Fibroblast of gingiva (primary cell): ENCODE data around the gene GRK7.

Experiments
- DNase-seq: peaks from one replicate; pipeline ENCODE4 v3.0.0-alpha.2; 2011; ENCODE audit warnings: low read depth

Gene GRK7, protein sequence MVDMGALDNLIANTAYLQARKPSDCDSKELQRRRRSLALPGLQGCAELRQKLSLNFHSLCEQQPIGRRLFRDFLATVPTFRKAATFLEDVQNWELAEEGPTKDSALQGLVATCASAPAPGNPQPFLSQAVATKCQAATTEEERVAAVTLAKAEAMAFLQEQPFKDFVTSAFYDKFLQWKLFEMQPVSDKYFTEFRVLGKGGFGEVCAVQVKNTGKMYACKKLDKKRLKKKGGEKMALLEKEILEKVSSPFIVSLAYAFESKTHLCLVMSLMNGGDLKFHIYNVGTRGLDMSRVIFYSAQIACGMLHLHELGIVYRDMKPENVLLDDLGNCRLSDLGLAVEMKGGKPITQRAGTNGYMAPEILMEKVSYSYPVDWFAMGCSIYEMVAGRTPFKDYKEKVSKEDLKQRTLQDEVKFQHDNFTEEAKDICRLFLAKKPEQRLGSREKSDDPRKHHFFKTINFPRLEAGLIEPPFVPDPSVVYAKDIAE (N-terminal part only)

DNA sequence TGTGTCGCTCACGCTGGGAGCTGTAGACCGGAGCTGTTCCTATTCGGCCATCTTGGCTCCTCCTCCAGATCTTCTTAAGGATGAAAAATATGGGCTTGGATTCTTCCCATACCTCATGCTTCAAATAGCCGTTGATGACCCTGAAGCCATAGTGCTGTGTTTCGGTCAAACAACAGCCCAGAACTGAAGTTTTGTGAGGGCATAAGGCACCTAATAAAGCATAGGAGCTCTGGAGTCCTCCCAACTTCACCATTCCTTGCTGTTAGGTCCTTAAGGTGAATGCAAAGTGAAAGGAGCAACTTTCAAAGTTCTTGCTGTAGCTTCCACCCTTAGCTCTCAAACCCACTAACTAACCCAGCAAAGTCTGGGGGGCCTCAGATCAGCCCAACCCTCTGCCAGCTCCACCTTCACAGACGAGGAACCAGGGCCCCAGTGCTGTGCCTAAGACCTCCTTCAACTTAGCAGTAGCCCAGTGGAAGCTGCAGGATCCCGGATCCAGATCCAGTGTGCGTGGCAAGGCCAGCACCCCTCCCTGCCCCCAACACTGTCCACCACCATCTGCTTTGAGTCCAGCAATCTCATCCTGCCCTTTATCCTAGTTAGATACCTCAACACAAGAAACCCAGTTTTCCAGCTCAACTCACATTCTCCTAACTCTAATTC, at the start of gene GRK7:
GRK7 (plus strand) TSS at position 321 of the 663 bp plus-strand sequence. CDS start 14,877 bp downstream, outside the sequence.
- DNase-seq = no peak

DNA sequence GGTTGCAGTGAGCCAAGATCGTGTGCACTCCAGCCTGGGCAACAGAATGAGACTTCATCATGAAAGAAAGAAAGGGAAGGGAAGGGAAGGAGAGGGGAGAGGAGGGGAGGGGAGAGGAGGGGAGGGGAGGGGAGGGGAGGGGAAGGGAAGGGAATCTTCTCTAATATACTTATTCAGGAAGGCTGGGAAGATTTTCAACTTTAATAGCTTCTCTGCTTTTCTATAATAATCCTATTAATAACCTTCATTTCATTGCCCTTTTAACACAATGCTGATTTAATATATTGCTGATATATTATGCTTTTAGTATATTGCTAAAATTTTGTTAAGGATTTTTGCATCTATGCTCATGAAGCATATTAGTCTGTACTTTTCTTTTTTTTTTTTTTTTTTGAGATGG, 48.5 kb upstream of the GRK7 start:
- DNase-seq = no peak

DNA sequence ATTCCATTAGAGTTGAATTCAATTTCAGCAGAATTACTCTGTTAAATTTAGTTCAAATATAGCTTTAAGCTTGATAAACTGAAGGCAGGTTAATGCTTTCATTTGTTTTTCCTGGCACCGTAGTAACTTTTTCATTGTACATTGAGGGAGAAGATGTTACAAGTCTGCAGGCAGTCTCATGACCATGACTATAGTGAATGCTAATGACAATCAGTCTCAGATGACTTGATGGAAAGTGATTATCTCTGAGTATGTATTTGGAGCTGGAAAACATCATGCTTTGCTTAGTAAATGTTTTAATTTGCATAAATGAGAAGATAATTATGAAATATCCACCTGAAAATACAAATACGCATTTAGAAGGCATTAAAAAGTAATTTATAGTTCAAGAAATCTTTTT, 41.1 kb upstream of the GRK7 start:
- DNase-seq = no peak

DNA sequence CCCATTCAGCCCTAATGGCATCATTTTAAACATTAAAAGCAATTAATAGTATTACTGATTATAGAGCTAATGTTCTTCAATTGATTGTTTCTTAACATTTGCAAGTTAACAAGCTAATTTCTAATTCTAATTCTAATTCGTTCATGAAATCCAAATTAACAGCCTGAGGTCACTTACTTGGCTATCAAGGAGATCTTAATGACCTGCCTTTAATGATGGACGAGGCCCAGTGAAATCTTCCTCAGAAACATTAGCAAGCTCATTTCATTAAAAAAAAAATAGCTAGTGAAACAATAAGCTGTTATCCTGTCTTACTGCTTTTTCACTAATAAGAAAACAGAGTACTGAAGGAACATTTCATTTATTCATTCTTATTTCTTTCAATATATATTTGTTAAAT, 40.6 kb upstream of the GRK7 start:
- DNase-seq = no peak

DNA sequence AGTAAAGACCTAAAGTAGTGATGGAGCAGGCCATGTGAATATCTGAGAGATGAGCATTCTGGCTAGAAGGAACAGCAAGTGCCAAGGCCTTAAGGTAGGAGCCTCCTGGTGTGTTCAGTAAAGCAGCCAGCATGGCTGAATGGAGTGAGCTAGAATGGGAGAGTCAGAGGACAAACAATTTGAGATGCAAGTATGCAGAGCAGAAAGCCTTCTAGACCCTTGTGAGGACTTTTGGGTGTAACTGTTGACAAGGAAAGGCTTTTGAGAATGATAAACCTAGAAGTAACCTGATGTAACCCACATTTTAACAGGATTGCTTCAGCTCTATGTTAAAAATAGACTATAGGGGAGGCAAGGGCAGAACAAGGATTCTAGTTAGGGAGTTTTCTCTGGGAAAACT, 40.0 kb upstream of the GRK7 start:
- no peak for DNase-seq

DNA sequence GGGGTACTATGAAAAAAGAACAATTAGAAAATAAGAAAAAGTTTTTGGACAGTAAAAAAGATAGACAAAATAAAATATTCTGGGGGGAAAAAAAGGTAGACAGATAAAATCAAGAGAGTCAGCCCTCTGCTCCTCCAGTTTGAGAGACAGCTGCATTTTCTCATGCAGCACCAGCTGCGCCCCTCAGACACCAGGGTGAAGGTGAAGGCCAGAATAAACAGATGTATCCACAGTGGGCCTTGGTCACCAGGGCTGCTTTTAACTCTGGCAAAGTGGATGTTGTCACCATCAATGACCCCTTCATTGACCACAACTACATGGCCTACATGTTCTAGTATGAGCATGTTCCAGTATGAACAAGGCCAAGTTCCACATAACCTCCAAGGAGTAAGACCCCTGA, 39.0 kb upstream of the GRK7 start:
- DNase-seq = no peak

DNA sequence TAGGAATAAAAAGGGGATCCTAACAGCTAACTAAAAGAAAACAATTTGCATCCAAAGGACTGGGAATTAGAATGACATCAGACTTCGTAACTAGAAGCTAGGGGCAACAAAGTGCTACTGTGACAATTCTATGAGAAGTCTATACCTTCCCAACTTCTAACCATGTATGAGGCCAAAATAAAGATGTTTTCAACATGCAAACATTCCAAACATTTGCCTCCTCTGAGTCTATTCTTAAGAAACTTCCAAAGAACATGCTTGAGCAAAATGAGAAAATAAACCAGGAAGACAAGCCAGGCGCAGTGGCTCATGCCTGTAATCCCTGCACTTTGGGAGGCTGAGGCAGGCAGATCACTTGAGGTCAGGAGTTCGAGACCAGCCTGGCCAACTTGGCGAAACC, 38.2 kb upstream of the GRK7 start:
- peak; percentile 10 for DNase-seq

DNA sequence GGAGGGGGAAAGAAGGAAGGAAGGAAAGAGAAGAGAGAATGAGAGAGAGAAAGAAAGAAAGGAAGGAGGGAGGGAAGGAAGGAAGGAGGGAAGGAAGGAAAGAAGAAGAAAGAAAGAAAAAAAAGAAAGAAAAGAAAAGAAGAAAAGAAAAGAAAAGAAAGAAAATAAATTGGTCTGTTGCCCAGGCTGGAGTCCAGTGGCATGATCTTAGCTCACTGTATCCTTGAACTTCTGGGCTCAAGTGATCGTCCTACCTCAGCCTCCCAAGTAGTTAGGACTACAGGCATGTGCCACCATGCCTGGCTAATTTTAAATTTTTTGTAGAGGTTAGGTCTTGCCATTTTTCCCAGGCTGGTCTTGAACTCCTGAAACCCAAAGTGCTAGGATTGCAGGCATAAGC, 36.7 kb upstream of the GRK7 start:
- no peak for DNase-seq

DNA sequence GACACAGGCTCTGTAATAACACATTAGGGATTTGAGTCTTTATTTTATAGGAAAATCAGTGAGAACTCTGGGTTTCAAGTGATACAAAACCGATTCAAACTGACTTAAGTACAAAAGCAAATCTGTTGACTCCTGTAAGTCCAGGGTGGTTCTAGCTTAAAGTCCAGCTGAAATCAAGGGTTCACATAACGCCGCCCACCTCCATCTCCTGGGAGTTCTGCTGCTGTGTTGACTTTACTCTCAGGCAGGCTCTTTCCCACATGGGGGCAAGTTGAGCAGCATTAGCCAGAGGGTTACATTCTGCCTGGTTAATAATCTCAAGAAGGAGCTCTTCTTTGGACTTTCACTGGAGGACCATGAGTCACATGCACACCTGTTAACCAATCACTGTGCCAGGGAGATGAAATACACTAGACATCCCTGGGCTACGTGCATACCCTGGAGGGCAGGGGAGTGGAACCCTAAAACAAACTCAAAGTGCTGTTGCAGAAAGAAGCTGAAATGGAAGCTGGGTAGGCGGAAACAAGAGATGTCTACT, 34.8 kb upstream of the GRK7 start:
- no peak for DNase-seq

DNA sequence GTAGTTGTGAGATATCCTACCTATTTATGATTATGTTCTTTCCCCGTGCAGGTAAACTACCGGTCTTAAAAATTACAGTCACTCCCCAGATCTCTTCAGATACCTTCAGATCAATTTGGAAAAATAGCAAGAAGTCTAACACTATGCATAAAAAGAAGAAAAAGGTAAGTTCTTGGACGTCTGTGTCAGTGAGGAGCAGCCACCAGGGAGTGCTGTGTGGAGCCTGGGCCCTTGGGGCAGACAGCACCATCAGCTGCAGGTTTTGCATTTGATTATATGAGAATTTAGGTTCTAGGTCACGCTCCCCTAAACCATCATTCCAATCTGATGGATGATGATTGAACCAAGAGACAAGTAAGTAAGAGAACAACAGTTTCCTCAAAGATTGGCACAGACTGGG, 34.0 kb upstream of the GRK7 start:
- DNase-seq = no peak

DNA sequence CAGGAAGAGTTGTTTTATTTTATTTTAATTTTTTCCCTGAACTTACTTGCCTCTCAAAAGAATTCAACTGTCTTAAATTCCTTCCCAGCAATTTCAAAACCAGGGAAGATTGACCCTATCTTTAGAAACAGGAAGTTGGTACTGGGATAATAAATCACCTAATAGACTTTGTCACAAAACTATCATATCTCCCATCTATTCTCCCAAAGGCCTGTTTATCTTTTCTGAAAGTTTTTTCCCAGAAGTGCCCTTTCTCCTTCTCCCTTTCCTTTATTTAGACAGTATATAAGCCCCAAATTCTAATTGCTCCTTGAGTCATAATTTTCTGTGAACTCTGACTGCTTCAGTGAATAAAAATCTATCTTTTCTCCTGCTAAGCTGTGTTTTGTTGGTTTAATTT, 28.0 kb upstream of the GRK7 start:
- DNase-seq = no peak

DNA sequence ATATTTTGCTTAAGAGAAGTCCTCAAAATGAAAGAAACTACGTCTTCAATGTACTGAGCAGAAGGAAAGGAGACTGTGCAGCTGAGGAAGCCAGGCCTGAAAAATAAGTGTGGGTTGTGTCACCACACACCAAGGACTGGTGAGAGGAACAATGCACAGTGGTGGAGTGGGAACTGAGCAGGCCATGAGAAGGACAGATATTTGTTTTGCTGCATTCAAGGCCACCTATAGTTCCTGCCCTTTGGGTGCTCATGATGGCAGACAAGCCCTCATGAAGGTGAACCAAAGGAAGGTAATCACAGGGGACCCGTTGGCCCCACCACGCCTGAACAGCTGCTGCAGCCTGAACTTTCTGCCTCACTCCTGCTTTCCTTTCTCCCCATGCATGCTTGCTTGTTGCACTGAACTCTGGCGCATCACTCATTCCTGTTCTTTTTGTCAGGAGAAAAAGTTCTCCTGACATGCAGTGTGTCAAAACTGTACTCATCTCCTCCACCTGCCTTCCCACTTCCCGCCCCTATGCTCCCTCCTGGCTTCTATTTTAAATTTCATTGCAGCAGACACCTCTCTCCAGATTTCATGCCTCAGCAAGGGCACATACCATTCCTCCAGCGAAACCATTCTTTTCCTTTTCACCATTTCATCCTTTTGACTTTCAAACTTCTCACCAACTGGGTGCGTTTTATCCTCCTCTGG, 27.3 kb upstream of the GRK7 start:
- no peak for DNase-seq

DNA sequence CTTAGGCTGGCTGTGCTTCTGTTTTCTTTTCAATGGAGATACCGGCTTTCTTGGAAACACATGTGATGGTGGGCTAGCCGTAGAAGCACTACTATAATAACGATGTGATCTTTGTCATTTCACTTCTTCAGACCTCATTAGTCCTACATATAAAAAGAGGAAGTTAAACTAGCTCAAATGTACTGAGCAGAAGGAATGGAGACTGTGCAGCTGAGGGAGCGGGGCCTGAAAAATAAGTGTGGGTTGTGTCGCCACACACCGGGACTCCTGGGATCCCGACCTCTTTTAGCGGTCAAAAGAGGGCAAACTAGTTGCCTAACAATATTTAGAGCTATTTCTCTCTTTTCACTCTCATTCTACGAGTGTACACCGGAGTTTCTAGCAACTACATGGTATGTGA, 26.1 kb upstream of the GRK7 start:
- no peak for DNase-seq

DNA sequence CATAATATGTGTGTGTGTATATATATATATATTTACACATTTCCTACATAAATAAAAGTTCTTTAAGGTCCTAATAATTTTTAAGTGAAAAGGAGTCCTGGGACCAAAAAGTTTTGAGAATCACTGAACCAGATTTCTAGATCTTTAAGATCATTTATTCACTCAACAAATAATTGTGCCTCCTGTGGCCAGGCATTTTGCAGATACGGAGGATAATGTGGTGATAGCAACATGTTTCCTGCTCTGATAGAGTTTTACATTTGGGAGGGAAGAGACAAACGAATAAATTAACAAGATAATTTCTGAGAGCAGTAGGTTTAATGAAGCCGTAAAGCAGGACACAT, 25.6 kb upstream of the GRK7 start:
- no peak for DNase-seq

DNA sequence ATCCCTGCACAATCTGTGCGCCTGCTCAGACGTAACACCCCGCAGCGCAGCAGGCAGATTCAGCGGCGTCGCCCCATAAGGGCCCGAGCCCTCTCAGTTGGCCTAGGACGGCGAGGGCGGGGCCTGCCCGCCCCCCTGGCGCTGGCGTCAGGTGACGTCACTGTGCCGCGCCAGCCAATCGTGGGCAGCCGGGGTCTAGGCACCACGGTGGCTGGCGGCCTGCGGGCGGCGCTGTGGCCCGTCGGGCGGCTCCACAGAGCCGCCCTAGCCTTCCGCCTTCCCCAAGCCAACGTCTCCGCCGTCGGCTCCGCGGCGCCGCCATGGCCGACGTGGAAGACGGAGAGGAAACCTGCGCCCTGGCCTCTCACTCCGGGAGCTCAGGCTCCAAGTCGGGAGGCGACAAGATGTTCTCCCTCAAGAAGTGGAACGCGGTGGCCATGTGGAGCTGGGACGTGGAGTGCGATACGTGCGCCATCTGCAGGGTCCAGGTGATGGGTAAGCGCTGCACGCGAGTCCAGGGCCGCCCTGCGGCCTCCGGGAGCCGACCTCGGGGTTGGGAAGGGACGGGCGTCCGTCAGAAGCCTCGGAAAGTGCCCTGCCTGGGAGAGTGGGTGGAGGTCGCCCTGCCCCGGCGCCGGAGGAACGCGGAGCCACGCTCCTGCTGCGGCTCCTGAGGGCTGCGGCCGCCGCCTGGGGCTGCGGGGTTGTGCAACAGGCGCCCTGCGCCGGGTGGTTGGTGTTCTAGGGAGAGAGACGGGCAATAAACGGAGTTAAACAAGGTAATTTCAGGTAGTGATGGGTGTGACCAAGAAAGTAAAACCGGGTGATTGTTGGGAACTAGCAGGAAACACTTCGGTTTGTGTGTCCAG, 25.0 kb upstream of the GRK7 start, which contains the start of gene RNF7:
RNF7 (plus strand) TSS at position 277 of the 869 bp plus-strand sequence; CDS start at position 321, 44 bp downstream.
- DNase-seq = peak; percentile 96

DNA sequence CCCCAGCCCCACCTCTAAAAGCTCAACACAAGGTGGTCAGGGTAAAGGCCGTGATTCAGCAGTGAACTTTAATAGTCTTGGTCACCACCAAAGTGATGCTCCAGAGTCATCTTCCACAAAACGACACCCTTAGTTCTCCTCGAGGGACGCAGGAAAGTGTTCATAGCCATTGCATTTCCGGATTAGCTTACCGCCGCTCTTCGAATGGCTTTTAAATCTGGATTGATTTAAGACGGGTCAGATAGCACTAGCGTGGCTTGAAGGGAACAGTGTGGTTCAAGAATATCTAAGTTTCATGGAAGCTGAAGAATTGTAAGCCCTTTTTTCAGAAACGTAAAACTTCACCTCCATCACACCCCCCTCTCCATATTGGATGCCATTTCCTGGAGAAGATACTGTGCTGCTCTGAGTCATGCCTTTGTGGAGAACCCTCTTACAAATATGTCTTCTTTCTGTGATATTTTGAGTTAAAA, 24.3 kb upstream of the GRK7 start:
- peak; percentile 43 for DNase-seq

DNA sequence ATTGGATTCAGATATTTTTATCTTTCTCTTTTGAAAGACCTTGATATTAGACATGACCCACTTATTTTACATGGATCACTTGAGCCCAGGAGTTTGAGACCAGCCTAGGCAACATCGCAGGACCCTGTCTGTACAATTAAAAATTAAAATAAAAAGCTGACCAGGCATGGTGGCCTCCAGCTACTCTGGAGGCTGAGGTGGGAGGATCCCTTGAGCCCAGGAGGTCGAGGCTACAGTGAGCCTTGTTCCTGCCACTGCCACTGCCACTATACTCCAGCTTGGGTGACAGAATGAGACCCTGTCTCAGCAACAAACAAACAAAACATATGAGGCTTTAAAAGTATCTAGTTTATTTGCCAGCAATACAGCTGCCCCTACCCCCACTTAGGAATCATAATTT, 23.5 kb upstream of the GRK7 start:
- DNase-seq = no peak

DNA sequence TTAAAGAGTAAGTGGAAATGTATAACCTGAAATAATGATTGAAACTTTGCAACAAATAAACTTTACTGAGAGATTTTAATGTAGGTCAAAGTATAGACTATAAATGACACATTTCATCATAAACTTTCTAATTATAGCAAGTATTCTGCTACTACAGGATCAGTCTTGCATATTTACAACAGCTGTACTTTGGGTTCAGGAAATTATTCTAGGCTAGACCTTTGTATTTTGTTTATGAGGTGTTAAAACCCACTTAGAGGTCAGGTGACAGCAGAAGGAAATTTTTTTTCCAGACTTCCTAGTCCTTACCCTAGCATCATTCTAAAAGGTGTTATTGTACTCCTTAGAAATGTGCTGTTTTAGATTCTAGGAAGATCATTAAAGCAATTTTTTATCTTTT, 22.9 kb upstream of the GRK7 start:
- DNase-seq = no peak

DNA sequence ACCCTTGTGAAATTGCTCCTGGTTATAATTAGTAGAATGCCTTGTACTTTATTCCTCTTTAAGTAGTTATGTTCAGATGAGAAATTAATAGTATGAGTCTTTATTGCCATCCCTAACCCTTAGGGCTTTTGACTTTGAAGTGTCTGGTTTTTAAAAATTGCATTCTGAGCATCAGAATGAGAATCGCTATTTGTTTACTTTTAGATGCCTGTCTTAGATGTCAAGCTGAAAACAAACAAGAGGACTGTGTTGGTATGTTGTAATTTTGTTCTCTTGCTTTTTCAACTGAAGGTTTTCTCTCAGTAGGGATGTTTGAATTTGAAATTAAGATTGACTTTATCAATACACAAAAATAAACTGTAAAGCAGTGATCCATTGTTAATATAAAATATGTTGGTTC, 19.9 kb upstream of the GRK7 start:
- peak; percentile 27 for DNase-seq

DNA sequence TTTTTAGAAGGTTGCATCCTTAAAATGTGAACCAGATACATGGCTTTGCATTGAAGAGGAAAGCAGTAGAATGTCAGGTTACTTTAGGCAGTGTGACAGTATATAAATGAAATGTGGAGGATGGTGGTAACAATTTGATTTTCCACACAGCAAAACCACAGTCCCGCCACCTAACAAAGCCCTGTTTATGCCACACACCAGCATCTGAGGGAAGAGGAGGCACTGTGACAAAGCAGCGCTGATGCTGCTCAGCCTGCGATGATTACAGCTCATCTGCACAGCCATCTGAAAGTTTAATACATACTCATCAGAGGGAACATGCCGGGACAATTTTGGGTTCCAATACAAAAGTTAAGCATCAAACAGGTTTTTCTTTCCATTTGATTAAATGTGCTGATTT, 16.2 kb upstream of the GRK7 start:
- no peak for DNase-seq

DNA sequence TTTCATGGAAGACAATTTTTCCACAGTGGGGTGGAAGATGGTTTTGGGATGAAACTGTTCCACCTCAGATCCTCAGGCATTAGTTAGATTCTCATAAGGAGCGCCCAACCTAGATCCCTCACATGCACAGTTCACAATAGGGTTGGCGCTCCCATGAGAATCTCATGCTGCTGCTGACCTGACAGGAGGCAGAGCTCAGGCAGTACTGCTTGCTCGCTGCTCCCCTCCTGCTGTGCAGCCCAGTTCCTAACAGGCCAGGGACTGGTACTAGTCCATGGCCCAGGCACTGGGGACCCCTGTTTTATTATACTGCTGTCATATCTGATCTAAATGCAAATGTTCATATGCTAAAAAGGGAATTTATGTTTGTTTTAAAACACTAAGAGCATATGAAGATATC, 9.8 kb upstream of the GRK7 start:
- DNase-seq = no peak

DNA sequence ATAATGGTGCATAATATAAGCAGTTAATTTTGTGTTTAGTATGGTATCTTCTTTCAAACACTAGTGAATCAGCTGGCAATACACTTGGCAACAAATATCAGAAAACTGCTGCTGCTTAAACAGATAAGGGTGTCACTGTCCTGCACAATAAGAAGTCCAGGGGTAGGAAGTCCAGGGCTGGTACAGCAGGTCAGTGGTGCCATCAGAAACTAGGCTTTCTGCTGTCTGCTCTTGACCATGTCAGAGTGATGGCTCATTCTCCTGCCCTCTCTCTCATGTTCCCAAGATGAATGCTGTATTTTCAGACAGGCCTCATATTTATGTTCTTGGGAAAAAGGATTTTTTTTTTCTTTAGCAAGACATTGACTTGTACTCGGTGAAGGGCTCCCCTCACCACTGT, 9.2 kb upstream of the GRK7 start:
- DNase-seq = no peak
